AG09319 (cell line): ENCODE data around the gene MYO15B.

Experiments
- DNase-seq: peaks from one replicate; pipeline ENCODE4 v3.0.0-alpha.2; 2010; ENCODE audit warnings: low read depth; ENCODE audit errors: extremely low read depth
- CTCF ChIP-seq: IDR thresholded peaks from 2 replicates; pipeline ENCODE4 v1.5.1; 2011; ENCODE audit warnings: low read depth, mild to moderate bottlenecking, inconsistent platforms, low read length, moderate library complexity

The MYO15B gene

DNA sequence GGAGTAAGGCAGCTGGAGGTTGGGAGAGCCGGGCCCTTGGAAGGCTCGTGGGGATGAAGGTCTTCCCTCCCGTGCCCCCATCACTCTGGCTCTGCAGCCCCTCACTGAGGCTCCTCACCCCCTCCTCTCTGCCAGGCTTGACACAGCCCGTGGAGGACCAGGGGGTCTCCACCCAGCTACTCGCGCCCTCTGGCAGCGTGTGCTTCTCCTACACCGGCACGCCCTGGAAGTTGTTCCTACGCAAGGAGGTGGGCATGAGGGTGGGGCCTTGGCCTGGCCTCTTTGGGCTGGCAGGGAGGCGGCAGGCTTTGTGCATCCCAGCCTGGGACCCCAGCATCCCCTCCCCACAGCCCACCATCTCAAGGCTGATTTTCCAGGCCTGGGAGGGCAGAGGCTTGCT lies 30.1 kb downstream of the MYO15B start:
- DNase-seq: no peak
- no peak for TF ChIP-seq CTCF

DNA sequence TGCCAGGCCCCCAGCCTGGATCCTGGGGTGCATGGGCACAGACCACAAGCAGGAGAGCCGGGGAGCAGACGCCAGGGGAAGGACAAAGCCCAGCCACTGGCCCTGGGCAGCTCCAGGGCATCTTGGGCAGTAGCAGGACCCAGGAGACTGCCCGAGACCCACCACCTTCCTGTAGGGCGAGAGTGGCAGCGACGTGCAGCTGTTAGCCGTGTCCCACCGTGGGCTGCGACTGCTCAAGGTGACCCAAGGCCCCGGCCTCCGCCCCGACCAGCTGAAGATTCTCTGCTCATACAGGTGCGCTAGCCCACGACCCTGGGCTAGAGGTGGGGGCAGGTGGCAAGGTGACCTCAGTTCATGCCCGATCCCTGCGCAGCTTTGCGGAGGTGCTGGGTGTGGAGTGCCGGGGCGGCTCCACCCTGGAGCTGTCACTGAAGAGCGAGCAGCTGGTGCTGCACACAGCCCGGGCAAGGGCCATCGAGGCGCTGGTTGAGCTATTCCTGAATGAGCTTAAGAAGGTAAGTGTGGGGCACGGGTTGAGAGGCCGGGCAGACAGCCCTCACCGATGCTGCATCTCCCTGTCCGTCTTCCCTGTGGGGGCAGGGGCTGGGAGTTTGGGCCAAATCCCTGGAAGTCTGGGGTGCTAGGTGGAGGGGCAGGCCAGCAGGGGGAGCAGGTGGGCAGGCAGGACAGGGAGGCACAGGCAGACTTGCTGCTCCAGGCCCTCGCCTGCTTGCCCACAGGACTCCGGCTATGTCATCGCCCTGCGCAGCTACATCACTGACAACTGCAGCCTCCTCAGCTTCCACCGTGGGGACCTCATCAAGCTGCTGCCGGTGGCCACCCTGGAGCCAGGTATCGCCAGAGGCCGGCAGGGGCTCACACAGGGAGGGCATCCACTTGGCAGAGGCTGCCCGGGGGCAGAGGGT lies 32.2 kb downstream of the MYO15B start:
- no peak for DNase-seq
- peak; percentile 41 for TF ChIP-seq CTCF

DNA sequence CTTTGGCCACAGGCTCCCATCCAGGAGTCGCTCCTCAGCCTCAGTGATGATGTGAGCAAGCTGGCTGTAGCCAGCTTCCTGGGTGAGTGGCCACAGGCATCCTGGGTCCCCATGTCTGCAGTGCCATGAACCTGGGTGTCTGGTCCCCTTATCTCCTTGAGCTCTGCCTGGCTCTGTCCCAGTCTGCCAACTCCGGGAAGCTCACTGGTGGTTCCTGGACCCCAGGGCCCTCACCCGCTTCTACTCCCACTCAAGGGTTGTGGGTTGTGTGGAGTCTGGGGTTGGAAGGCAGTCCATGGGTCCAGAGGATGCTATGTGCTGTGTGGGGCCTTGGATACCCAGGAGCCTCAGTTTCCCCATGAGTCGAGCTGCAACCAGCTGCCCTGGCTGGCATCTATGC lies 33.9 kb downstream of the MYO15B start:
- DNase-seq: no peak
- no peak for TF ChIP-seq CTCF

DNA sequence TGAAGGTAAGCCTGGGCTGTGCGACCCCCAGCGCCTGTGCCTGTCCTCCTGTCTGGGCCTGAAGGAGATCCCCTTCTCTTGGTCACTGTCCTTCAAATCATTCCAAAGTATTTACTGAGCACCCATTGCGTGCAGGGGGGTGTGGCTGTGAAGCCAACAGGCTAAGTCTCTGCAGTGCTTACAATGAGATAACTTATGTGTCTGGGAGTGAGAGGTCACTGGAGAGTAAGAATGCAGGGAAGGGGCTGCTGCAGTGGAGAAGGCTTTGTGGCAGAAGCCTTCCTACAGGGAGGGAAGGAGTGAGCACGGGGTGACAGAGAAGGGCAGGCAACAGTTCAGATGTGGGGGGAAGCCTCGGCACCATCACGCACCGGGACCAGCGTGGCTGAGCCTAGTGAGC lies 34.5 kb downstream of the MYO15B start:
- TF ChIP-seq CTCF: no peak
- no peak for DNase-seq

DNA sequence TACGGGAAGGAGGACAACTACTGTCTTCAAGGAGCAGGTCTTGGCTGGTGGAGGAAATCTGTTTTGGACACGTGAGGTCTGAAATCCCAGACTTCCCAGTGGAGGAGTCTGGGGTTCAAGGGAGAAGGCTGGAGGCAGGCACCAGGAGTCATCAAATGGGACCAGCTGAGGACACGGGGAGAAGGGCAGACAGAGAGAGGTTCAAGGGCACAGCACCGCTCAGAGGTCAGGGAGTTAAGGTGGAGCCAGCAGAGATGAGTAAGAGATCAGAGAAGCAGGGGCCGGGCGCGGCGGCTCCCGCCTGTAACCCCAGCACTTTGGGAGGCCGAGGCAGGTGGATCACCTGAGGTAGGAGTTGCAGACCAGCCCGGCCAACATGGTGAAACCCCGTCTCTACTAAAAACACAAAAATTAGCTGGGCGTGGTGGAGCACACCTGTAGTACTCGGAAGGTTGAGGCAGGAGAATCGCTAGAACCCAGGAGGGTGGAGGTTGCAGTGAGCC lies 35.2 kb downstream of the MYO15B start:
- no peak for DNase-seq
- TF ChIP-seq CTCF: no peak

GRCh38 chr17:75623386-75623785 lies 35.8 kb downstream of the MYO15B start:
- DNase-seq: no peak
- no peak for TF ChIP-seq CTCF

GRCh38 chr17:75624021-75624420 lies 36.4 kb downstream of the MYO15B start:
- DNase-seq: no peak
- TF ChIP-seq CTCF: no peak
